Body of pancreas (tissue), 4 donors: Measurements from ENCODE around the gene MKRN2. TPM values are rescaled to one million over a fixed set of nuclear protein-coding genes. Genes with fewer than 3 reads are reported as not detected.

Experiments used
- ATAC-seq: fragments of 150-250 bp; one replicate; pipeline ENCODE4 v1.9.1; 2016
- DNase-seq, 4 donors: peaks; one replicate each; pipeline ENCODE4 v3.0.0-alpha.2; 2019
- H3K27ac ChIP-seq, 4 donors: fragments of 200-600 bp; sonication (generic); 1 replicate in 3 of 4; 2 replicates in 1 of 4; pipeline versions ENCODE4 v1.5.1 to v1.6.1; 2016 to 2019; ENCODE audit warnings: mild to moderate bottlenecking in 1 of 4, mixed read lengths in 1 of 4, moderate library complexity in 1 of 4
- H3K27me3 ChIP-seq, 2 donors: fragments of 200-600 bp; sonication (generic); one replicate each; pipeline ENCODE4 v1.6.0; 2016; ENCODE audit warnings: mild to moderate bottlenecking in 1 of 2
- H3K36me3 ChIP-seq, 2 donors: fragments of 200-600 bp; sonication (generic); replicated peaks in 1 of 2; 2 replicates each; pipeline ENCODE4 v1.5.1; 2016; ENCODE audit warnings: low read depth in 2 of 2; ENCODE audit not compliant: insufficient read depth in 1 of 2
- H3K4me1 ChIP-seq: fragments of 200-600 bp; sonication (generic); one replicate; pipeline ENCODE4 v1.6.0; 2016
- H3K4me3 ChIP-seq, 2 donors: fragments of 200-600 bp; sonication (generic); 1 replicate in 1 of 2; 2 replicates in 1 of 2; pipeline ENCODE4 v1.5.1; 2016 to 2019
- H3K9me3 ChIP-seq, 3 donors: fragments of 200-600 bp; sonication (generic); 1 replicate in 2 of 3; 2 replicates in 1 of 3; pipeline ENCODE4 v1.5.1; 2016
- POLR2A ChIP-seq, 3 donors: fragments of 450-650 bp; IDR thresholded peaks; one replicate each; pipeline ENCODE4 v1.6.1; 2016; ENCODE audit warnings: antibody characterized with exemption in 3 of 3, mild to moderate bottlenecking in 2 of 3
- WGBS, 2 donors: methylation state at CpG; one replicate each; pipeline ENCODE4 v1.1.5; 2017; 5-methylcytosine and 5-hydroxymethylcytosine counted together
- intact Hi-C: fragments of 100-400 bp; cut with DNase I; formaldehyde crosslinking; loops from one replicate; pipeline ENCODE4 v1.15.1; 2023
- total RNA-seq, 2 donors: library from RNA; depleted of rRNA; stranded (reverse); fragments of >200 nt; gene quantifications; one replicate each; pipeline ENCODE4 v1.1.0, GENCODE V29; 2016
- TF ChIP-seq, protein P1 (sequence below), 7 experiments: fragments of 450-650 bp in 4 of 7; fragments of 200-600 bp in 3 of 7; sonication (generic) in 3 of 7; IDR thresholded peaks; one replicate each; pipeline ENCODE4 v1.5.1; 2016 to 2019; ENCODE audit warnings: antibody characterized with exemption in 7 of 7

Gene MKRN2
- total RNA-seq, 2 donors from 2014 or later: 21.8 to 28.3 TPM

DNA sequence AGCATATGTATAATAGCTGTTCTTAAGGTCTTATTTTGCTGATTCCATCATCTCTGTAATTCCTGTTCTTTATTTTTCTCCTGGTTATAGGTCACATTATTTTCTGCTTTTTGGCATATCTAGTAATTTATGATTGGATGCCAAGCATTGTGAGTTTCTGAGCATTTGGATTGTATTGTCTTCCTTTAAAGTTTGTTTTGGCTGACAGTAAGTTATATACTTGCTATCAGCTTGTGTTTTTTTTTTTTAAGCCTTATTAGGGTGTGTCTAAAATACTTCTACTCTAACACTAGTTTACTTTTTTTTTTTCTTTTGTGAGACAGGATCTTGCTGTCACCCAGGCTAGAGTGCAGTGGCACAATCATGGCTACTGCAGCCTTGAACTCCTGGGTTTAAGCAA is 10.1 kb downstream of the MKRN2 start:
- DNase-seq (no peak), ATAC-seq (no peak)
- peaks cover 18% of the 10 kb centered on the region for H3K4me1 ChIP-seq
- intact Hi-C loops: no loop called here
- no peaks in the 10 kb centered on the region for H3K27me3 ChIP-seq
- TF ChIP-seq POLR2A (IDR thresholded peaks at IDR 0.05): no peak
- TF ChIP-seq, protein P1, sequence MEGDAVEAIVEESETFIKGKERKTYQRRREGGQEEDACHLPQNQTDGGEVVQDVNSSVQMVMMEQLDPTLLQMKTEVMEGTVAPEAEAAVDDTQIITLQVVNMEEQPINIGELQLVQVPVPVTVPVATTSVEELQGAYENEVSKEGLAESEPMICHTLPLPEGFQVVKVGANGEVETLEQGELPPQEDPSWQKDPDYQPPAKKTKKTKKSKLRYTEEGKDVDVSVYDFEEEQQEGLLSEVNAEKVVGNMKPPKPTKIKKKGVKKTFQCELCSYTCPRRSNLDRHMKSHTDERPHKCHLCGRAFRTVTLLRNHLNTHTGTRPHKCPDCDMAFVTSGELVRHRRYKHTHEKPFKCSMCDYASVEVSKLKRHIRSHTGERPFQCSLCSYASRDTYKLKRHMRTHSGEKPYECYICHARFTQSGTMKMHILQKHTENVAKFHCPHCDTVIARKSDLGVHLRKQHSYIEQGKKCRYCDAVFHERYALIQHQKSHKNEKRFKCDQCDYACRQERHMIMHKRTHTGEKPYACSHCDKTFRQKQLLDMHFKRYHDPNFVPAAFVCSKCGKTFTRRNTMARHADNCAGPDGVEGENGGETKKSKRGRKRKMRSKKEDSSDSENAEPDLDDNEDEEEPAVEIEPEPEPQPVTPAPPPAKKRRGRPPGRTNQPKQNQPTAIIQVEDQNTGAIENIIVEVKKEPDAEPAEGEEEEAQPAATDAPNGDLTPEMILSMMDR (IDR thresholded peaks at IDR 0.05): no peak
- H3K9me3 ChIP-seq: no peaks in the 10 kb centered on the region
- no peak overlapping the region for H3K4me3 ChIP-seq
- H3K27ac ChIP-seq: no peak overlapping the region
- peaks cover 6 to 16% of the 10 kb centered on the region in 2 donors for H3K36me3 ChIP-seq

GRCh38 chr3:12568747-12569146 is 11.9 kb downstream of the MKRN2 start:
- TF ChIP-seq, protein P1 (IDR thresholded peaks at IDR 0.05): no peak
- no peak for TF ChIP-seq POLR2A (IDR thresholded peaks at IDR 0.05)
- 63 to 72% methylated on average over 3 of the region's 3 CpGs for WGBS, 2 donors
- Histone ChIP-seq H3K4me3 (no peak overlapping the region), H3K4me1 (peaks cover 7% of the 10 kb centered on the region), H3K36me3 (peaks cover 6 to 26% of the 10 kb centered on the region in 2 donors), H3K27ac (no peak overlapping the region), H3K27me3 (no peaks in the 10 kb centered on the region), H3K9me3 (no peaks in the 10 kb centered on the region)
- DNase-seq (no peak), ATAC-seq (no peak)
- intact Hi-C loops: no loop called here

- intact Hi-C loops: no loop called here
- peaks cover 6 to 33% of the 10 kb centered on the region in 2 donors for H3K36me3 ChIP-seq
Measured at GRCh38 chr3:12569836-12570235, 12.9 kb downstream of the MKRN2 start.

GRCh38 chr3:12571986-12572385 is 15.1 kb downstream of the MKRN2 start:
- Histone ChIP-seq H3K4me1 (peaks cover 7% of the 10 kb centered on the region), H3K4me3 (no peak overlapping the region), H3K36me3 (peaks cover 6 to 41% of the 10 kb centered on the region in 2 donors), H3K9me3 (no peaks in the 10 kb centered on the region), H3K27ac (no peak overlapping the region), H3K27me3 (no peaks in the 10 kb centered on the region)
- intact Hi-C loops: no loop called here
- ATAC-seq: no peak
- TF ChIP-seq, protein P1 (IDR thresholded peaks at IDR 0.05): no peak
- TF ChIP-seq POLR2A (IDR thresholded peaks at IDR 0.05): no peak
- WGBS, 2 donors: 90 to 97% methylated on average over 6 to 11 of the region's 11 CpGs
- DNase-seq: no peak

More at GRCh38 chr3:12569836-12570235, 12.9 kb downstream of the MKRN2 start:
- TF ChIP-seq, protein P1 (IDR thresholded peaks at IDR 0.05): no peak
- no peak for TF ChIP-seq POLR2A (IDR thresholded peaks at IDR 0.05)
- peaks cover 7% of the 10 kb centered on the region for H3K4me1 ChIP-seq
- 77 to 83% methylated on average over 6 of the region's 6 CpGs for WGBS, 2 donors
- no peak for ATAC-seq
- H3K27ac ChIP-seq: no peak overlapping the region
- H3K4me3 ChIP-seq: no peak overlapping the region
- H3K9me3 ChIP-seq: no peaks in the 10 kb centered on the region
- H3K27me3 ChIP-seq: no peaks in the 10 kb centered on the region
- no peak for DNase-seq

- H3K36me3 ChIP-seq: peaks cover 6 to 42% of the 10 kb centered on the region in 2 donors
- ATAC-seq (no peak), DNase-seq (no peak)
- no peaks in the 10 kb centered on the region for H3K9me3 ChIP-seq
- H3K27ac ChIP-seq: no peak overlapping the region
- no peak overlapping the region for H3K4me3 ChIP-seq
- peaks cover 1% of the 10 kb centered on the region for H3K4me1 ChIP-seq
- TF ChIP-seq, protein P1 (IDR thresholded peaks at IDR 0.05): no peak
- TF ChIP-seq POLR2A (IDR thresholded peaks at IDR 0.05): no peak
- H3K27me3 ChIP-seq: no peaks in the 10 kb centered on the region
- intact Hi-C loops: no loop called here
- 87 to 93% methylated on average over 5 to 6 of the region's 6 CpGs for WGBS, 2 donors
Measured at GRCh38 chr3:12574131-12574530, 17.2 kb downstream of the MKRN2 start.
